CD14-positive monocyte (primary cell): ENCODE results near the gene C5AR2. TPM values are rescaled to one million over a fixed set of nuclear protein-coding genes. Genes with fewer than 3 reads are reported as not detected.

ENCODE experiments used
- DNase-seq, 3 donors: peaks; one replicate each; pipeline ENCODE4 v3.0.0-alpha.2; 2011 to 2022
- H2AFZ ChIP-seq: 2 replicates; pipeline ENCODE4 v1.6.0; 2012; ENCODE audit warnings: mild to moderate bottlenecking, low read depth, low read length, inconsistent platforms; ENCODE audit not compliant: insufficient read depth, poor library complexity, severe bottlenecking
- H3K27ac ChIP-seq, 2 donors: 1 replicate in 1 of 2; 2 replicates in 1 of 2; pipeline ENCODE4 v1.5.1; 2012 to 2013; ENCODE audit warnings: low read length in 2 of 2, control low read depth in 1 of 2, inconsistent platforms in 1 of 2, low read depth in 1 of 2, mild to moderate bottlenecking in 1 of 2
- H3K27me3 ChIP-seq, 2 donors: one replicate each; pipeline versions ENCODE4 v1.6.0 to v1.6.1; 2011 to 2013; ENCODE audit warnings: low read length in 2 of 2; ENCODE audit not compliant: control insufficient read depth in 2 of 2, insufficient read depth in 2 of 2
- H3K36me3 ChIP-seq, 2 donors: replicated peaks in 1 of 2; 1 replicate in 1 of 2; 2 replicates in 1 of 2; pipeline versions ENCODE4 v1.5.1 to v1.6.1; 2012 to 2013; ENCODE audit warnings: low read length in 2 of 2, control low read depth in 1 of 2, inconsistent platforms in 1 of 2, mild to moderate bottlenecking in 1 of 2; ENCODE audit not compliant: insufficient read depth in 2 of 2, control insufficient read depth in 1 of 2
- H3K4me1 ChIP-seq, 2 donors: 1 replicate in 1 of 2; 2 replicates in 1 of 2; pipeline versions ENCODE4 v1.5.1 to v1.6.1; 2012 to 2013; ENCODE audit warnings: low read length in 2 of 2, control low read depth in 1 of 2, inconsistent platforms in 1 of 2, mild to moderate bottlenecking in 1 of 2, moderate library complexity in 1 of 2; ENCODE audit not compliant: insufficient read depth in 2 of 2, control insufficient read depth in 1 of 2
- H3K4me2 ChIP-seq: replicated peaks from 2 replicates; pipeline ENCODE3; 2012; ENCODE audit warnings: low read length, moderate library complexity, mild to moderate bottlenecking; ENCODE audit not compliant: poor library complexity, severe bottlenecking; ENCODE audit errors: extremely low read depth
- H3K4me3 ChIP-seq, 3 experiments: fragments of 200-600 bp in 1 of 3; sonication (generic) in 1 of 3; replicated peaks in 1 of 3; 1 replicate in 2 of 3; 2 replicates in 1 of 3; pipeline ENCODE4 v1.5.1; 2011 to 2013; ENCODE audit warnings: low read length in 3 of 3, mild to moderate bottlenecking in 3 of 3, control low read depth in 2 of 3, low read depth in 2 of 3, inconsistent platforms in 1 of 3, moderate library complexity in 1 of 3
- H3K79me2 ChIP-seq: 2 replicates; pipeline ENCODE4 v1.6.0; 2012; ENCODE audit warnings: mild to moderate bottlenecking, control low read depth, inconsistent platforms, low read length, moderate library complexity; ENCODE audit not compliant: insufficient read depth
- H3K9ac ChIP-seq: 2 replicates; pipeline ENCODE4 v1.6.0; 2017; ENCODE audit warnings: low read length, mild to moderate bottlenecking; ENCODE audit not compliant: insufficient read depth, poor library complexity, severe bottlenecking
- H3K9me3 ChIP-seq, 2 donors: replicated peaks in 1 of 2; 1 replicate in 1 of 2; 2 replicates in 1 of 2; pipeline versions ENCODE4 v1.5.1 to v1.6.1; 2012 to 2013; ENCODE audit warnings: low read length in 2 of 2, control low read depth in 1 of 2; ENCODE audit not compliant: control insufficient read depth in 1 of 2, insufficient read depth in 1 of 2
- H4K20me1 ChIP-seq: 2 replicates; pipeline ENCODE4 v1.6.0; 2012; ENCODE audit warnings: mild to moderate bottlenecking, low read length, control low read depth, moderate library complexity; ENCODE audit not compliant: insufficient read depth
- H3K27ac Mint-ChIP-seq, 7 donors: one replicate each; pipeline ENCODE4 v1.8.0; 2020; ENCODE audit warnings: mild to moderate bottlenecking in 7 of 7, mixed read lengths in 7 of 7, moderate library complexity in 6 of 7, inconsistent platforms in 2 of 7
- H3K27me3 Mint-ChIP-seq, 3 donors: one replicate each; pipeline ENCODE4 v1.8.0; 2021 to 2022; ENCODE audit warnings: low read depth in 3 of 3, mild to moderate bottlenecking in 3 of 3, mixed read lengths in 3 of 3, moderate library complexity in 3 of 3, inconsistent platforms in 1 of 3
- H3K36me3 Mint-ChIP-seq, 2 donors: one replicate each; pipeline ENCODE4 v1.8.0; 2020; ENCODE audit warnings: mixed read lengths in 2 of 2, inconsistent platforms in 1 of 2, mild to moderate bottlenecking in 1 of 2
- H3K4me1 Mint-ChIP-seq: one replicate; pipeline ENCODE4 v1.8.0; 2020; ENCODE audit warnings: mild to moderate bottlenecking, mixed read lengths
- H3K4me3 Mint-ChIP-seq, 2 donors: one replicate each; pipeline ENCODE4 v1.8.0; 2020; ENCODE audit warnings: mild to moderate bottlenecking in 2 of 2, mixed read lengths in 2 of 2, moderate library complexity in 1 of 2
- H3K9me3 Mint-ChIP-seq, 7 donors: one replicate each; pipeline ENCODE4 v1.8.0; 2020 to 2022; ENCODE audit warnings: mixed read lengths in 7 of 7, mild to moderate bottlenecking in 6 of 7, moderate library complexity in 6 of 7, inconsistent platforms in 2 of 7
- CTCF ChIP-seq: fragments of 200-600 bp; IDR thresholded peaks from one replicate; pipeline ENCODE4 v1.8.0; 2022; ENCODE audit warnings: antibody characterized with exemption, mild to moderate bottlenecking
- whole genome bisulfite sequencing: methylation state at CpG from one replicate; pipeline ENCODE4 v1.1.5; 2013; ENCODE audit warnings: missing lambda C conversion rate; ENCODE audit not compliant: insufficient coverage; 5-methylcytosine and 5-hydroxymethylcytosine counted together
- intact Hi-C, 2 donors: fragments of 100-400 bp; cut with micrococcal nuclease; formaldehyde crosslinking; loops; one replicate each; pipeline versions ENCODE4 v1.15.0 to v1.15.1; 2023
- polyA plus RNA-seq, 3 donors: library from polyadenylated mRNA; depleted of rRNA in 1 of 3; unstranded in 2 of 3; stranded (reverse) in 1 of 3; fragments of 300-500 nt in 2 of 3; fragments of >200 nt in 1 of 3; fragmentation: Illumina TruSeq in 2 of 3; gene quantifications; 1 replicate in 2 of 3; 2 replicates in 1 of 3; pipeline ENCODE4 v1.2.3, GENCODE V29; 2012 to 2021

The C5AR2 gene
- polyA plus RNA-seq, 3 donors, result 2.4 to 46.9 (median 4.3) TPM

GRCh38 chr19:47339196-47339880 lies 7.4 kb downstream of the C5AR2 start:
- H4K20me1 ChIP-seq, result no peaks in the 10 kb centered on the region
- no peak overlapping the region for H3K27ac ChIP-seq
- H3K27me3 ChIP-seq, result no peaks in the 10 kb centered on the region
- H3K27ac Mint-ChIP-seq, result peak overlapping the region; percentile 60 to 81 (median 69)
- peaks cover 50% of the 10 kb centered on the region for H3K4me1 Mint-ChIP-seq
- peaks cover 16 to 31% of the 10 kb centered on the region in 2 donors for H3K36me3 ChIP-seq
- WGBS, result 94% methylated on average over 6 of the region's 10 CpGs
- peaks cover 40 to 45% of the 10 kb centered on the region in 2 donors for H3K4me1 ChIP-seq
- peaks cover 0 to 15% (median 5%) of the 10 kb centered on the region in 7 donors for H3K9me3 Mint-ChIP-seq
- no peak overlapping the region for H2AFZ ChIP-seq
- no peaks in the 10 kb centered on the region for H3K9me3 ChIP-seq
- peak overlapping the region in 1 of 2 donors; percentile 46 for H3K4me3 Mint-ChIP-seq
- intact Hi-C loops, result no loop called here
- H3K79me2 ChIP-seq, result peaks cover 7% of the 10 kb centered on the region
- no peak for DNase-seq
- peaks cover 4 to 7% (median 7%) of the 10 kb centered on the region in 3 donors for H3K27me3 Mint-ChIP-seq
- no peak for TF ChIP-seq CTCF
- H3K36me3 Mint-ChIP-seq, result peaks cover 33 to 49% of the 10 kb centered on the region in 2 donors
- no peak overlapping the region for H3K4me3 ChIP-seq
- H3K9ac ChIP-seq, result no peak overlapping the region
- H3K4me2 ChIP-seq, result no peak overlapping the region

- no peak overlapping the region for H3K4me3 ChIP-seq
- no peak overlapping the region for H3K9ac ChIP-seq
- WGBS, result 95% methylated on average over 28 of the region's 29 CpGs
- H4K20me1 ChIP-seq, result no peaks in the 10 kb centered on the region
- H3K4me2 ChIP-seq, result no peak overlapping the region
- peaks cover 7% of the 10 kb centered on the region for H3K79me2 ChIP-seq
- no peak overlapping the region for H2AFZ ChIP-seq
- no peak overlapping the region for H3K27ac ChIP-seq
- peak overlapping the region in 1 of 7 donors; percentile 6 for H3K27ac Mint-ChIP-seq
- peaks cover 0 to 15% (median 5%) of the 10 kb centered on the region in 7 donors for H3K9me3 Mint-ChIP-seq
- H3K27me3 ChIP-seq, result no peaks in the 10 kb centered on the region
- H3K36me3 Mint-ChIP-seq, result peaks cover 33 to 49% of the 10 kb centered on the region in 2 donors
- peaks cover 39% of the 10 kb centered on the region for H3K4me1 Mint-ChIP-seq
- H3K4me1 ChIP-seq, result peaks cover 27 to 34% of the 10 kb centered on the region in 2 donors
- H3K36me3 ChIP-seq, result peaks cover 16 to 31% of the 10 kb centered on the region in 2 donors
- no peak overlapping the region for H3K4me3 Mint-ChIP-seq
- TF ChIP-seq CTCF, result no peak
- peaks cover 3 to 7% (median 7%) of the 10 kb centered on the region in 3 donors for H3K27me3 Mint-ChIP-seq
- intact Hi-C loops, result no loop called here
- no peak for DNase-seq
- no peaks in the 10 kb centered on the region for H3K9me3 ChIP-seq
Observed at GRCh38 chr19:47340477-47341208, 8.7 kb downstream of the C5AR2 start.
